K562 (cell line): ENCODE measurements around the gene EPHB6. TPM values are rescaled to one million over a fixed set of nuclear protein-coding genes. Genes with fewer than 3 reads are reported as not detected.
A peak's percentile ranks its signal among the peaks of the same experiment; 100 is the strongest.

Source experiments
- ATAC-seq: fragments of 200-7000 bp; cut with Tn5 transposase; 3 replicates; pipeline ENCODE4 v1.9.1; 2020; ENCODE audit warnings: moderate library complexity
- BruUV-seq: library from RNA; stranded (reverse); fragments of 400-500 nt; replicated peaks from 2 replicates; lab custom pipeline; 2021; lab: Mats Ljungman, UMichigan
- CTCF ChIA-PET: fragments of 300-600 bp; formaldehyde crosslinking; extraction: SDS; loops from one replicate; lab custom pipeline; 2021; ENCODE audit warnings: low intra/inter-chr PET ratio; lab: Yijun Ruan, JAX
- POLR2A ChIA-PET: fragments of 300-600, 350-650 bp; sonication (Branson Sonifier 250); formaldehyde crosslinking; extraction: SDS; loops from one replicate; lab custom pipeline; 2021; ENCODE audit warnings: antibody characterized with exemption, inconsistent platforms; lab: Yijun Ruan, JAX
- DNase-seq, 4 experiments: peaks; one replicate each; pipeline versions ENCODE4 v3.0.0 to v3.0.0-alpha.2; 2011 to 2018; ENCODE audit warnings: low spot score in 3 of 4, mixed read lengths in 3 of 4; ENCODE audit errors: extremely low read depth in 1 of 4
- FAIRE-seq: peaks from 2 replicates; lab custom pipeline; 2011; peaks lifted over from hg19 to GRCh38; lab: Jason Lieb, UNC
- H2AFZ ChIP-seq: 2 replicates; pipeline ENCODE4 v1.6.0; 2011; ENCODE audit warnings: low read depth, low read length, control low read depth, inconsistent platforms
- H3K27ac ChIP-seq: fragments of 200-600 bp; 3 replicates; pipeline ENCODE4 v1.8.0; 2011; ENCODE audit warnings: low read depth, mild to moderate bottlenecking, control low read depth, inconsistent platforms, low read length, moderate library complexity, mixed read lengths; ENCODE audit errors: extremely low read depth
- H3K27me3 ChIP-seq, 2 experiments: fragments of 300-600 bp in 1 of 2; 2 replicates in 1 of 2; 3 replicates in 1 of 2; pipeline versions ENCODE4 v1.6.0 to v1.8.0; 2011; ENCODE audit warnings: inconsistent platforms in 2 of 2, low read length in 2 of 2, mild to moderate bottlenecking in 1 of 2, mixed read lengths in 1 of 2, moderate library complexity in 1 of 2; ENCODE audit not compliant: control insufficient read depth in 2 of 2, insufficient read depth in 2 of 2
- H3K36me3 ChIP-seq: fragments of 300-600 bp; 3 replicates; pipeline ENCODE4 v1.8.0; 2011; ENCODE audit warnings: mild to moderate bottlenecking, low read length, inconsistent platforms; ENCODE audit not compliant: control insufficient read depth, insufficient read depth
- H3K4me1 ChIP-seq, 2 experiments: fragments of 200-600 bp in 1 of 2; replicated peaks in 1 of 2; 2 replicates in 1 of 2; 3 replicates in 1 of 2; pipeline versions ENCODE4 v1.5.1 to v1.8.0; 2011; ENCODE audit warnings: inconsistent platforms in 2 of 2, low read length in 2 of 2, mild to moderate bottlenecking in 1 of 2, mixed read lengths in 1 of 2, moderate library complexity in 1 of 2; ENCODE audit not compliant: control insufficient read depth in 2 of 2, insufficient read depth in 2 of 2
- H3K4me2 ChIP-seq: 2 replicates; pipeline ENCODE4 v1.6.1; 2011; ENCODE audit warnings: low read length, control low read depth, inconsistent platforms, mixed read lengths; ENCODE audit not compliant: insufficient read depth
- H3K4me3 ChIP-seq: fragments of 200-600 bp; sonication (generic), shearing (Covaris generic); 2 replicates; pipeline ENCODE4 v1.5.1; 2016; ENCODE audit warnings: control low read depth, inconsistent platforms
- H3K79me2 ChIP-seq: fragments of 200-600 bp; 3 replicates; pipeline ENCODE4 v1.8.0; 2011; ENCODE audit warnings: low read length, inconsistent platforms; ENCODE audit not compliant: control insufficient read depth, insufficient read depth
- H3K9ac ChIP-seq, 2 experiments: 2 replicates each; pipeline versions ENCODE4 v1.6.0 to v1.6.1; 2011; ENCODE audit warnings: low read depth in 2 of 2, low read length in 2 of 2, control low read depth in 1 of 2, inconsistent platforms in 1 of 2, mild to moderate bottlenecking in 1 of 2, mixed read lengths in 1 of 2; ENCODE audit not compliant: insufficient read depth in 1 of 2
- H3K9me1 ChIP-seq: one replicate; pipeline ENCODE4 v1.6.0; 2011; ENCODE audit warnings: inconsistent platforms, mild to moderate bottlenecking, low read length, moderate library complexity; ENCODE audit not compliant: control insufficient read depth, insufficient read depth
- H3K9me3 ChIP-seq: replicated peaks from 2 replicates; pipeline ENCODE4 v1.5.1; 2011; ENCODE audit warnings: low read depth, low read length, inconsistent platforms; ENCODE audit not compliant: control insufficient read depth, insufficient read depth
- H4K20me1 ChIP-seq: replicated peaks from 2 replicates; pipeline ENCODE4 v1.6.1; 2011; ENCODE audit warnings: low read length, inconsistent platforms, mixed read lengths; ENCODE audit not compliant: control insufficient read depth, insufficient read depth
- CEBPZ ChIP-seq: fragments of 150-350 bp; IDR thresholded peaks from 2 replicates; pipeline ENCODE4 v1.6.1; 2014; ENCODE audit warnings: low read depth, mild to moderate bottlenecking, low read length, borderline replicate concordance
- IFI16 ChIP-seq: fragments of 250-450 bp; sonication (Bioruptor Pico); IDR thresholded peaks from 2 replicates; pipeline ENCODE4 v2.1.2; 2022; ENCODE audit warnings: mild to moderate bottlenecking, inconsistent platforms
- SPI1 ChIP-seq: IDR thresholded peaks from 2 replicates; pipeline ENCODE4 v1.6.1; 2011; ENCODE audit warnings: low read depth, low read length, control low read depth, borderline replicate concordance
- WGBS: fragments of 100-300 bp; shearing (Covaris generic); methylation state at CpG from one replicate; pipeline ENCODE4 v1.1.6; 2016; ENCODE audit warnings: low coverage, mixed read lengths; ENCODE audit not compliant: insufficient coverage; ENCODE audit errors: missing lambda C conversion rate; 5-methylcytosine and 5-hydroxymethylcytosine counted together
- in situ Hi-C: fragments of 300-500 bp; cut with MboI; formaldehyde crosslinking; loops from 4 replicates; pipeline ENCODE4 v1.15.0; 2018; ENCODE audit warnings: inconsistent platforms, mixed read lengths
- intact Hi-C: fragments of 100-400 bp; cut with micrococcal nuclease; formaldehyde crosslinking; loops from 2 replicates; pipeline ENCODE4 v1.14.2; 2022
- polyA plus RNA-seq, 8 experiments: library from polyadenylated mRNA; depleted of rRNA in 4 of 8; stranded (reverse) in 5 of 8; unstranded in 3 of 8; fragments of >200 nt; fragmentation: Nextera tagmentation in 2 of 8; fragmentation: Illumina TruSeq in 1 of 8; extraction: Ambion mirVana in 2 of 8; extraction: Trizol in 1 of 8; gene quantifications; 2 replicates each; pipeline versions ENCODE4 v1.2.1 to v1.2.3, GENCODE V29; 2011 to 2014; ENCODE audit warnings: inconsistent platforms in 1 of 8, missing spikeins in 1 of 8
- total RNA-seq, 7 experiments: library from RNA; depleted of rRNA in 6 of 7; stranded (reverse); fragments of >200 nt in 6 of 7; fragmentation: Illumina TruSeq in 2 of 7; extraction: Trizol in 2 of 7; gene quantifications; 2 replicates each; pipeline versions ENCODE4 v1.2.1 to v1.2.3, GENCODE V29; 2011 to 2021; ENCODE audit warnings: low replicate concordance in 1 of 7

EPHB6 gene
- total and polyA plus RNA-seq, 9 of the 15 experiments (the other 6 are each of a cell fraction or from before 2014, with no cell fraction given), result 1.4 to 123 (median 7.6) TPM

GRCh38 chr7:142913566-142913965, 58.7 kb downstream of the EPHB6 start:
- H3K9ac ChIP-seq, result no peak overlapping the region
- H3K4me1 ChIP-seq, result peaks cover 4 to 5% of the 10 kb centered on the region in 2 experiments; a peak in 3 of 5 replicates
- in situ Hi-C loops (no loop called here), intact Hi-C loops (no loop called here)
- H4K20me1 ChIP-seq, result no peaks in the 10 kb centered on the region
- FAIRE-seq (no peak), ATAC-seq (no peak), DNase-seq (no peak)
- H3K27me3 ChIP-seq, result peaks cover 3 to 43% of the 10 kb centered on the region in 2 experiments; a peak in 4 of 5 replicates
- H3K9me1 ChIP-seq, result no peaks in the 10 kb centered on the region
- no peak overlapping the region for H3K4me2 ChIP-seq
- no peaks in the 10 kb centered on the region for H3K36me3 ChIP-seq
- no peaks in the 10 kb centered on the region for H3K79me2 ChIP-seq
- no peaks in the 10 kb centered on the region for H3K9me3 ChIP-seq
- H3K4me3 ChIP-seq, result no peak overlapping the region
- CTCF ChIA-PET, result no interaction called here
- no peak overlapping the region for H2AFZ ChIP-seq
- 6% methylated on average over 2 of the region's 2 CpGs for WGBS
- no TSS peak for BruUV-seq
- TF ChIP-seq IFI16 (CRISPR knock-in tag), result no peak
- TF ChIP-seq CEBPZ, result no peak
- 0 out of 2 replicates have a peak, but pooled peaks have one; percentile 8 for TF ChIP-seq SPI1
- POLR2A ChIA-PET, result no interaction called here
- H3K27ac ChIP-seq, result no peak overlapping the region
